HG03175 (cell line): Measurements from ENCODE around the gene PSMB2.
"Not testable (repeated sequence)": the region's sequence is repeated elsewhere in the genome, so short reads cannot be mapped to it uniquely, and the experiment has no call there.

Experiments used
- ATAC-seq: cut with Tn5 transposase; IDR thresholded peaks from one replicate; pipeline ENCODE4 v1.9.1; 2021; ENCODE audit warnings: mild to moderate bottlenecking, moderate library complexity; ENCODE audit not compliant: unreplicated experiment

PSMB2 gene

GRCh38 chr1:35594005-35594760 lies 47.1 kb downstream of the PSMB2 start:
- ATAC-seq = no peak

GRCh38 chr1:35592991-35593769 lies 48.1 kb downstream of the PSMB2 start:
- ATAC-seq = no peak

GRCh38 chr1:35591211-35591610 lies 50.1 kb downstream of the PSMB2 start:
- ATAC-seq = no peak

GRCh38 chr1:35590476-35591040 lies 50.8 kb downstream of the PSMB2 start:
- ATAC-seq = no peak

GRCh38 chr1:35589516-35590427 lies 51.6 kb downstream of the PSMB2 start:
- no peak for ATAC-seq

- no peak for ATAC-seq
These were observed 53.0 kb downstream of the PSMB2 start for GRCh38 chr1:35588197-35588910.

- ATAC-seq = no peak
These were observed 53.6 kb downstream of the PSMB2 start for GRCh38 chr1:35587736-35588135.

GRCh38 chr1:35586808-35587207 lies 54.5 kb downstream of the PSMB2 start:
- no peak for ATAC-seq

GRCh38 chr1:35585805-35586204 lies 55.5 kb downstream of the PSMB2 start:
- not testable (repeated sequence) for ATAC-seq

GRCh38 chr1:35585281-35585680 lies 56.0 kb downstream of the PSMB2 start:
- ATAC-seq = no peak

GRCh38 chr1:35581621-35582020 lies 59.7 kb downstream of the PSMB2 start:
- ATAC-seq = not testable (repeated sequence)

- no peak for ATAC-seq
These were observed 60.4 kb downstream of the PSMB2 start for GRCh38 chr1:35580949-35581388.

- ATAC-seq = peak; percentile 84
These were observed 64.0 kb downstream of the PSMB2 start for GRCh38 chr1:35577071-35577998.

- ATAC-seq = not testable (repeated sequence)
These were observed 64.6 kb downstream of the PSMB2 start for GRCh38 chr1:35576766-35577070.

- no peak for ATAC-seq
These were observed 65.1 kb downstream of the PSMB2 start for GRCh38 chr1:35576061-35576765.

GRCh38 chr1:35575416-35575958 lies 65.8 kb downstream of the PSMB2 start:
- no peak for ATAC-seq

GRCh38 chr1:35574655-35575415 lies 66.5 kb downstream of the PSMB2 start:
- no peak for ATAC-seq
